ENCODE results near the gene PTPN9. TPM values are rescaled to one million over a fixed set of nuclear protein-coding genes. Genes with fewer than 3 reads are reported as not detected.

Gene PTPN9
- total and polyA plus RNA-seq, 2 of the 13 experiments (the other 11 are each of a cell fraction or from before 2014, with no cell fraction given) = 16.6 to 19.9 TPM

DNA sequence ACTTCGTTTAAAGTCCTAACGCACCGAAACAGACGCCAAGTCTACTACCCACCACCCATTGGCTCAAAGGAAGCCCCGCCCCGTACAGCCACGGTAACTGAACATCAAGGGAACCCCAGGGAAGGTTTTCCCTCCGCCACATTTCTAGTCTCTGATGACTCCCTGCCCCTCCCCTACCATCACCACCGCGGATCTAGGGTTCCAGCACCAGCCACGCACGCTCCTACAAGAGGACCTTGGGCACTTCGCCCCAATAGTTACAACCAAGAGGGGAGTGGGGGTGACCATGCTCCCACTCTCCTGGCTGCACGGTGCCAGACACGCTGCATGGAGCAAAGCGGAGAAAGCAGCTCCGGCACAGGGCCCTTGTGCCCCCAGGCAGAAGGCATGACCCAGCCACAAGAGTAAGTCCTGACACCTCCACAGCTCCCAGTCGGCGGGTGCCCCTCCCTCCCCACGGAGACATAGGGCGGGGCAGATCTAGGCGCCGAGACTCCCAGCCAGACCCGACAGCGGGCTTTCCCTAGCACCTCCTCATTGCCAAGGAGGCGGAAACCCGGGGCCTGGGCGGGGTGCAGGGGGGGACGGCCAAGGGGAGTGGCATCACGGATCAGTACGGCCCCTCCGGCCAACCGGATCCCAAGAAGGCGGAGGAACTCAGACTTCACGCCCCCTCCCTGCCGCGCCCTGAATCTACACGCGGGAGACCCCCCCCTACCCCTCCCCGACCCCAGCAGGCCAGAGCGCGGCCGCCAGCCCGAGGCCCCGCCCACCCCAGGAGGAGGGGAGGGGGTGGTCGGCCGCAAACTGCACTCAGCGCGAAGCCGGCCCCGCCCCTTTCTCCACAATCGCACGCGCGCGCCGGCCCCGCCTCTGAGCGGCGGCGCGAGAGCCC lies 128.6 kb downstream of the PTPN9 start (continued):
- TF ChIP-seq, protein P1, sequence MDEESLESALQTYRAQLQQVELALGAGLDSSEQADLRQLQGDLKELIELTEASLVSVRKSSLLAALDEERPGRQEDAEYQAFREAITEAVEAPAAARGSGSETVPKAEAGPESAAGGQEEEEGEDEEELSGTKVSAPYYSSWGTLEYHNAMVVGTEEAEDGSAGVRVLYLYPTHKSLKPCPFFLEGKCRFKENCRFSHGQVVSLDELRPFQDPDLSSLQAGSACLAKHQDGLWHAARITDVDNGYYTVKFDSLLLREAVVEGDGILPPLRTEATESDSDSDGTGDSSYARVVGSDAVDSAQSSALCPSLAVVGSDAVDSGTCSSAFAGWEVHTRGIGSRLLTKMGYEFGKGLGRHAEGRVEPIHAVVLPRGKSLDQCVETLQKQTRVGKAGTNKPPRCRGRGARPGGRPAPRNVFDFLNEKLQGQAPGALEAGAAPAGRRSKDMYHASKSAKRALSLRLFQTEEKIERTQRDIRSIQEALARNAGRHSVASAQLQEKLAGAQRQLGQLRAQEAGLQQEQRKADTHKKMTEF (CRISPR knock-in tag; IDR thresholded peaks at IDR 0.05) = peak; percentile 44
- no peak for TF ChIP-seq TBL1XR1 (IDR thresholded peaks at IDR 0.05; ENCODE audit: borderline replicate concordance, low read length, partially characterized antibody)
- no peak for TF ChIP-seq ZNF333 (CRISPR knock-in tag; IDR thresholded peaks at IDR 0.05; ENCODE audit: borderline replicate concordance)
- TF ChIP-seq ARID4A (CRISPR knock-in tag; IDR thresholded peaks at IDR 0.05; ENCODE audit: borderline replicate concordance) = peak; percentile 93
- TF ChIP-seq ZBTB2 (CRISPR knock-in tag; IDR thresholded peaks at IDR 0.05; ENCODE audit: low read depth) = peak; percentile 74
- TF ChIP-seq ZNF337 (CRISPR knock-in tag; IDR thresholded peaks at IDR 0.05; ENCODE audit: borderline replicate concordance, low read depth) = peak; percentile 22; the same call in 1 of the 2 replicates
- TF ChIP-seq CBX5 (CRISPR knock-in tag; IDR thresholded peaks at IDR 0.05; ENCODE audit: borderline replicate concordance) = peak; percentile 81; the same call in 1 of the 2 replicates
- no peak for TF ChIP-seq SATB2 (CRISPR knock-in tag; IDR thresholded peaks at IDR 0.05)
- peak; percentile 20; the same call in 1 of the 2 replicates for TF ChIP-seq MTA1 (CRISPR knock-in tag; IDR thresholded peaks at IDR 0.05; ENCODE audit: borderline replicate concordance)
- TF ChIP-seq ZNF354B (CRISPR knock-in tag; IDR thresholded peaks at IDR 0.05) = 0 out of 2 replicates have a peak, but pooled peaks have one; percentile 49
- peak; percentile 81 for TF ChIP-seq BORCS8-MEF2B (CRISPR knock-in tag; IDR thresholded peaks at IDR 0.05)
- 0 out of 2 replicates have a peak, but pooled peaks have one; percentile 28 for TF ChIP-seq PHF20 (CRISPR knock-in tag; IDR thresholded peaks at IDR 0.05)
- TF ChIP-seq KMT2A (CRISPR knock-in tag; IDR thresholded peaks at IDR 0.05) = no peak
- 0 out of 2 replicates have a peak, but pooled peaks have one; percentile 29 for TF ChIP-seq ZNF737 (CRISPR knock-in tag; IDR thresholded peaks at IDR 0.05; ENCODE audit: borderline replicate concordance)
- peak; percentile 39; the same call in 1 of the 2 replicates for TF ChIP-seq SPEN (CRISPR knock-in tag; IDR thresholded peaks at IDR 0.05; ENCODE audit: low read depth)
- TF ChIP-seq PAX8 (CRISPR knock-in tag; IDR thresholded peaks at IDR 0.05; ENCODE audit: borderline replicate concordance) = no peak
- peak; percentile 28; the same call in 1 of the 2 replicates for TF ChIP-seq PHF8 (CRISPR knock-in tag; IDR thresholded peaks at IDR 0.05)
- TF ChIP-seq KLF13 (CRISPR knock-in tag; IDR thresholded peaks at IDR 0.05) = 0 out of 2 replicates have a peak, but pooled peaks have one; percentile 46
- TF ChIP-seq ELF3 (CRISPR knock-in tag; IDR thresholded peaks at IDR 0.05) = peak; percentile 38; the same call in 1 of the 2 replicates
- no peak for TF ChIP-seq SP1 (IDR thresholded peaks at IDR 0.05)
- peak; percentile 48 for TF ChIP-seq SP1 (CRISPR knock-in tag; IDR thresholded peaks at IDR 0.05)

Measured in HepG2 (cell line).